SK-N-SH (cell line): ENCODE results near the gene MAP7D2. TPM values are rescaled to one million over a fixed set of nuclear protein-coding genes. Genes with fewer than 3 reads are reported as not detected.

Experiments used
- CTCF ChIA-PET: fragments of 300-600, 350-600 bp; formaldehyde crosslinking; extraction: SDS; loops from one replicate; lab custom pipeline; 2021; lab: Yijun Ruan, JAX
- POLR2A ChIA-PET: fragments of 350-600 bp; sonication (Branson Sonifier 250); formaldehyde crosslinking; extraction: SDS; loops from one replicate; lab custom pipeline; 2020; ENCODE audit warnings: antibody characterized with exemption, inconsistent platforms; lab: Yijun Ruan, JAX
- DNase-seq: peaks from one replicate; pipeline ENCODE4 v3.0.0; 2012
- H2AFZ ChIP-seq: fragments of 200-600 bp; sonication (generic); 2 replicates; pipeline ENCODE4 v1.8.1; 2016; ENCODE audit warnings: antibody characterized with exemption, mild to moderate bottlenecking, low read depth
- H3F3A ChIP-seq: fragments of 200-600 bp; sonication (generic); replicated peaks from 2 replicates; pipeline ENCODE3; 2016; ENCODE audit warnings: antibody characterized with exemption, mild to moderate bottlenecking; ENCODE audit not compliant: insufficient read depth
- H3K27ac ChIP-seq, 2 experiments: fragments of 200-500 bp in 1 of 2; fragments of 200-600 bp in 1 of 2; sonication (Bioruptor generic) in 1 of 2; sonication (generic), shearing (Covaris generic) in 1 of 2; 2 replicates each; pipeline versions ENCODE4 v1.5.1 to v1.6.1; 2014 to 2016; ENCODE audit warnings: low read depth in 2 of 2, inconsistent platforms in 1 of 2, low read length in 1 of 2, mild to moderate bottlenecking in 1 of 2, mixed read lengths in 1 of 2
- H3K27me3 ChIP-seq: fragments of 200-600 bp; sonication (generic), shearing (Covaris generic); 2 replicates; pipeline ENCODE4 v1.6.1; 2016; ENCODE audit warnings: mixed run types; ENCODE audit not compliant: insufficient read depth
- H3K36me3 ChIP-seq, 2 experiments: fragments of 200-500 bp in 1 of 2; fragments of 200-600 bp in 1 of 2; sonication (Bioruptor generic) in 1 of 2; sonication (generic) in 1 of 2; replicated peaks in 1 of 2; 2 replicates each; pipeline versions ENCODE3 to v1.5.1; 2014 to 2016; ENCODE audit warnings: low read length in 1 of 2, mild to moderate bottlenecking in 1 of 2; ENCODE audit not compliant: insufficient read depth in 2 of 2, control insufficient read depth in 1 of 2
- H3K4me1 ChIP-seq, 2 experiments: fragments of 200-500 bp in 1 of 2; fragments of 200-600 bp in 1 of 2; sonication (Bioruptor generic) in 1 of 2; sonication (generic), shearing (Covaris generic) in 1 of 2; 2 replicates each; pipeline versions ENCODE4 v1.5.1 to v1.6.1; 2014 to 2016; ENCODE audit warnings: low read depth in 1 of 2, low read length in 1 of 2, mixed run types in 1 of 2; ENCODE audit not compliant: insufficient read depth in 2 of 2, control insufficient read depth in 1 of 2
- H3K4me2 ChIP-seq: fragments of 200-600 bp; sonication (generic), shearing (Covaris generic); 2 replicates; pipeline ENCODE4 v1.6.1; 2017; ENCODE audit warnings: mixed run types
- H3K4me3 ChIP-seq, 2 experiments: fragments of 200-500 bp in 1 of 2; fragments of 200-600 bp in 1 of 2; sonication (Bioruptor generic) in 1 of 2; sonication (generic), shearing (Covaris generic) in 1 of 2; 2 replicates each; pipeline versions ENCODE4 v1.5.1 to v1.8.1; 2014 to 2016; ENCODE audit warnings: low read depth in 2 of 2, inconsistent platforms in 1 of 2, low read length in 1 of 2, mild to moderate bottlenecking in 1 of 2, mixed read lengths in 1 of 2, moderate library complexity in 1 of 2
- H3K79me2 ChIP-seq: fragments of 200-600 bp; sonication (generic); 2 replicates; pipeline ENCODE4 v1.8.1; 2017; ENCODE audit warnings: mild to moderate bottlenecking; ENCODE audit not compliant: insufficient read depth
- H3K9ac ChIP-seq: fragments of 200-600 bp; sonication (generic); 2 replicates; pipeline ENCODE4 v1.6.1; 2017; ENCODE audit warnings: mixed run types
- H3K9me2 ChIP-seq: fragments of 200-600 bp; sonication (generic); 2 replicates; pipeline ENCODE4 v1.6.1; 2017; ENCODE audit warnings: mixed run types
- H3K9me3 ChIP-seq: fragments of 200-600 bp; sonication (generic); 2 replicates; pipeline ENCODE4 v1.6.1; 2017; ENCODE audit warnings: mixed run types, mild to moderate bottlenecking, moderate library complexity
- H4K20me1 ChIP-seq: fragments of 200-600 bp; sonication (generic); 2 replicates; pipeline ENCODE4 v1.6.1; 2017; ENCODE audit warnings: mild to moderate bottlenecking, mixed run types; ENCODE audit not compliant: insufficient read depth
- CHD2 ChIP-seq: fragments of 150-350 bp; IDR thresholded peaks from 2 replicates; pipeline ENCODE4 v1.6.1; 2018; ENCODE audit warnings: low read length; ENCODE audit not compliant: partially characterized antibody
- CTCF ChIP-seq: fragments of 200-600 bp; sonication (generic); IDR thresholded peaks from 2 replicates; pipeline ENCODE4 v1.6.1; 2017; ENCODE audit warnings: antibody characterized with exemption, mild to moderate bottlenecking, moderate library complexity
- EP300 ChIP-seq, 2 experiments: IDR thresholded peaks; 2 replicates each; pipeline versions ENCODE4 v1.4.0 to v1.6.1; 2012; ENCODE audit warnings: borderline replicate concordance in 1 of 2, low read depth in 1 of 2, low read length in 1 of 2
- EZH2phosphoT487 ChIP-seq: fragments of 200-600 bp; sonication (generic); IDR thresholded peaks from 2 replicates; pipeline ENCODE4 v1.6.1; 2017; ENCODE audit warnings: low read depth, mixed run types, mild to moderate bottlenecking, antibody characterized with exemption, moderate library complexity, borderline replicate concordance
- FOXJ3 ChIP-seq: sonication (generic); formaldehyde crosslinking; IDR thresholded peaks from 2 replicates; pipeline ENCODE4 v1.5.1; 2020; ENCODE audit warnings: mild to moderate bottlenecking, missing genetic modification reagents
- FOXM1 ChIP-seq: IDR thresholded peaks from 2 replicates; pipeline ENCODE4 v1.4.0; 2012; ENCODE audit warnings: low read depth, mild to moderate bottlenecking
- GABPA ChIP-seq: IDR thresholded peaks from 2 replicates; pipeline ENCODE4 v1.4.0; 2012; ENCODE audit warnings: low read depth, mild to moderate bottlenecking
- GATA2 ChIP-seq: sonication (generic); formaldehyde crosslinking; IDR thresholded peaks from 2 replicates; pipeline ENCODE4 v1.5.0; 2020; ENCODE audit warnings: mild to moderate bottlenecking, missing genetic modification reagents
- MAX ChIP-seq: IDR thresholded peaks from 2 replicates; pipeline ENCODE4 v1.4.0; 2012; ENCODE audit warnings: low read depth
- MEF2A ChIP-seq: IDR thresholded peaks from 2 replicates; pipeline ENCODE4 v1.4.0; 2012; ENCODE audit warnings: low read depth, borderline replicate concordance
- MXI1 ChIP-seq: IDR thresholded peaks from 2 replicates; pipeline ENCODE4 v1.6.1; 2012; ENCODE audit warnings: mild to moderate bottlenecking, low read depth, low read length, improper control_type of control experiment
- POLR2AphosphoS5 ChIP-seq: IDR thresholded peaks from 2 replicates; pipeline ENCODE4 v1.6.1; 2012; ENCODE audit warnings: low read depth, low read length
- RCOR1 ChIP-seq: fragments of 150-350 bp; IDR thresholded peaks from 2 replicates; pipeline ENCODE4 v1.6.1; 2017; ENCODE audit warnings: antibody characterized with exemption, low read length
- RXRA ChIP-seq: IDR thresholded peaks from 2 replicates; pipeline ENCODE4 v1.4.0; 2012; ENCODE audit warnings: low read depth, mild to moderate bottlenecking, borderline replicate concordance
- TAF1 ChIP-seq: IDR thresholded peaks from 2 replicates; pipeline ENCODE4 v1.6.1; 2012; ENCODE audit warnings: low read depth, mild to moderate bottlenecking, low read length, moderate library complexity, borderline replicate concordance
- TCF12 ChIP-seq: IDR thresholded peaks from 2 replicates; pipeline ENCODE4 v1.4.0; 2012
- TEAD4 ChIP-seq: IDR thresholded peaks from 2 replicates; pipeline ENCODE4 v1.4.0; 2012; ENCODE audit warnings: mild to moderate bottlenecking, borderline replicate concordance; ENCODE audit not compliant: insufficient read depth
- WGBS: methylation state at CpG from one replicate; pipeline ENCODE4 v1.1.6; 2017; ENCODE audit warnings: low lambda C conversion rate; 5-methylcytosine and 5-hydroxymethylcytosine counted together
- polyA plus RNA-seq, 3 experiments: library from polyadenylated mRNA; depleted of rRNA; stranded (reverse); fragments of >200 nt; gene quantifications; 2 replicates each; pipeline ENCODE4 v1.2.3, GENCODE V29; 2012
- TF ChIP-seq, protein P1 (sequence below): fragments of 150-350 bp; IDR thresholded peaks from 2 replicates; pipeline ENCODE4 v1.6.1; 2016; ENCODE audit warnings: mild to moderate bottlenecking, low read depth, low read length
- TF ChIP-seq, protein P2 (sequence below): fragments of 150-350 bp; IDR thresholded peaks from 2 replicates; pipeline ENCODE4 v1.6.1; 2017; ENCODE audit warnings: antibody characterized with exemption, low read length, low read depth, borderline replicate concordance

MAP7D2 gene
- polyA plus RNA-seq, 1 of the 3 experiments (the other 2 are of a cell fraction) = 2.7 TPM

DNA sequence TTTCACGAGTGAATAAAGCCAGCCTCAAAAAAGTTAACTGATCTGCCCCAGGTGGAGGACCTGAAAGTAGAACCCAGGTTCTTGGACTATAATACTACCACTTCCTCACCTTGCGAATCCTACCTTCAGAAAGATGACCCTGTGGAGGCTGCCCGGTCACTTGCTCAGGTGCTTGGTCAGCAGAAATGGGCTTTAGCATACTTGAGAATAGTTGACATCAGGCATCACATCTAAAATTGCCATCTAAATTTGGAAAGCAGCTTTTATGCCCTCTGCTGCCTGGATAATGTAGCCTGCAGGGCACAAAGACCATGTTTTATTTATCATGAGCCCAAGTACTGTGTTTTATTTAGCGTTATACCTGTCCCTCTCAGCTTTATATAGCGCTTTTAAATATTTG lies 128.9 kb downstream of the MAP7D2 start:
- Histone ChIP-seq H3F3A (peaks cover 6% of the 10 kb centered on the region), H3K9me2 (no peaks in the 10 kb centered on the region), H4K20me1 (no peaks in the 10 kb centered on the region), H3K4me1 (peaks cover 0 to 3% of the 10 kb centered on the region in 2 experiments; a peak in 2 of 4 replicates), H3K27ac (no peak overlapping the region), H3K36me3 (no peaks in the 10 kb centered on the region), H3K27me3 (no peaks in the 10 kb centered on the region), H2AFZ (no peak overlapping the region), H3K9me3 (no peaks in the 10 kb centered on the region), H3K79me2 (peaks cover 47% of the 10 kb centered on the region), H3K9ac (no peak overlapping the region), H3K4me2 (no peak overlapping the region), H3K4me3 (no peak overlapping the region)
- WGBS = 52% methylated on average over 5 of the region's 5 CpGs
- TF ChIP-seq TCF12 (no peak), EZH2phosphoT487 (no peak), POLR2AphosphoS5 (no peak), TEAD4 (no peak), GATA2 (no peak), CHD2 (no peak), FOXM1 (no peak), RCOR1 (no peak), MXI1 (no peak), EP300 (IDR thresholded peaks at IDR 0.05; ENCODE audit: borderline replicate concordance in 1 of 2, low read depth in 1 of 2, low read length in 1 of 2) (no peak), FOXJ3 (CRISPR knock-in tag) (no peak), GABPA (no peak), MAX (no peak)
- TF ChIP-seq, protein P1, sequence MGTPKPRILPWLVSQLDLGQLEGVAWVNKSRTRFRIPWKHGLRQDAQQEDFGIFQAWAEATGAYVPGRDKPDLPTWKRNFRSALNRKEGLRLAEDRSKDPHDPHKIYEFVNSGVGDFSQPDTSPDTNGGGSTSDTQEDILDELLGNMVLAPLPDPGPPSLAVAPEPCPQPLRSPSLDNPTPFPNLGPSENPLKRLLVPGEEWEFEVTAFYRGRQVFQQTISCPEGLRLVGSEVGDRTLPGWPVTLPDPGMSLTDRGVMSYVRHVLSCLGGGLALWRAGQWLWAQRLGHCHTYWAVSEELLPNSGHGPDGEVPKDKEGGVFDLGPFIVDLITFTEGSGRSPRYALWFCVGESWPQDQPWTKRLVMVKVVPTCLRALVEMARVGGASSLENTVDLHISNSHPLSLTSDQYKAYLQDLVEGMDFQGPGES = no peak
- TF ChIP-seq, protein P2, sequence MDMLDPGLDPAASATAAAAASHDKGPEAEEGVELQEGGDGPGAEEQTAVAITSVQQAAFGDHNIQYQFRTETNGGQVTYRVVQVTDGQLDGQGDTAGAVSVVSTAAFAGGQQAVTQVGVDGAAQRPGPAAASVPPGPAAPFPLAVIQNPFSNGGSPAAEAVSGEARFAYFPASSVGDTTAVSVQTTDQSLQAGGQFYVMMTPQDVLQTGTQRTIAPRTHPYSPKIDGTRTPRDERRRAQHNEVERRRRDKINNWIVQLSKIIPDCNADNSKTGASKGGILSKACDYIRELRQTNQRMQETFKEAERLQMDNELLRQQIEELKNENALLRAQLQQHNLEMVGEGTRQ = no peak
- POLR2A ChIA-PET = no interaction called here
- CTCF ChIA-PET = interaction anchor here (2.3 kb wide), 1 partner anchor 83 kb away, joined by 9 read pairs; no protein-coding TSS in a partner anchor
- no peak for DNase-seq

GRCh38 chrX:19986531-19986930 lies 130.2 kb downstream of the MAP7D2 start:
- Histone ChIP-seq H3K4me3 (no peak overlapping the region), H3K79me2 (peaks cover 48% of the 10 kb centered on the region), H3K27me3 (no peaks in the 10 kb centered on the region), H3K4me2 (no peak overlapping the region), H3F3A (peaks cover 6% of the 10 kb centered on the region), H3K9me2 (no peaks in the 10 kb centered on the region), H3K9me3 (no peaks in the 10 kb centered on the region), H3K9ac (no peak overlapping the region), H4K20me1 (no peaks in the 10 kb centered on the region), H3K27ac (no peak overlapping the region), H2AFZ (no peak overlapping the region), H3K4me1 (peaks cover 0 to 3% of the 10 kb centered on the region in 2 experiments; a peak in 2 of 4 replicates), H3K36me3 (no peaks in the 10 kb centered on the region)
- POLR2A ChIA-PET = no interaction called here
- no peak for DNase-seq
- CTCF ChIA-PET = no interaction called here
- WGBS = 33% methylated on average over 3 of the region's 3 CpGs
- TF ChIP-seq CTCF = no peak
- no peak for TF ChIP-seq MEF2A
- no peak for TF ChIP-seq EZH2phosphoT487
- no peak for TF ChIP-seq RXRA
- TF ChIP-seq TAF1 = no peak
- no peak for TF ChIP-seq GABPA
